Measurements from ENCODE around the gene TAS1R2. TPM values are rescaled to one million over a fixed set of nuclear protein-coding genes. Genes with fewer than 3 reads are reported as not detected.

Gene TAS1R2
- total and polyA plus RNA-seq, 9 of the 15 experiments (the other 6 are each of a cell fraction or from before 2014, with no cell fraction given), result not detected

DNA sequence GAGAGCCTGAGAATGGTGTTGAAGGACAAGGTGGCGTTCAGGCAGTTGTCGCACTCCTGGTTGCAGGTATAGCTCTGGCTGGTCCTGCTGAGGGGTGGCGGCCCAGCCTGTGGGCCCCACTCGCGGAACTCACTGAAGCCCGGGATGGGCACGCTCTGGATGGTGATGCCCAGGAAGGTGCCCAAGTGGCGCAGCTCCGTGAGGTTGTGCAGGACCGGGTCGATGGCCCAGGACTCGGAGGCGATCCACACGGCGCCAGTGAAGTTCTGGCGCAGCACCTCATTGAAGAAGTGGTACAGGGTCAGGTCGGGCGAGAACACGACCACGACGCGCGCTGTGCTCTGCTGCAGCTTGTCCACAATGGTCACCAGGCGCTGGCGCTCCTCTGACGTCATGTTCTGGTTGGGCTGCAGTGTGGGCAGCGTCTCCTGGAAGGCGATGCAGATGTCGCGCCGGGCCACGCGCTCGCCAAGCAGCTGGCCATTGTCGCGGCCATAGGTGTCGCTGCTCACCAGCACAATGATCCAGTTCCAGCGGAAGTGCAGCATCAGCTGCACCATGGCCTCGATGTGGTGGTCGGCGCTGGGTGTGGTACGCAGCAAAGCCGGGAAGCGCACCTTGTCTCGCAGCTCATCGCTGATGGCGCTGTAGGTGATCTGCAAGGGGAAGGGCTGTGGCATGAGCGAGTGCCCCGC, 5.0 kb downstream of the TAS1R2 start (continued):
- TF ChIP-seq, protein P1, sequence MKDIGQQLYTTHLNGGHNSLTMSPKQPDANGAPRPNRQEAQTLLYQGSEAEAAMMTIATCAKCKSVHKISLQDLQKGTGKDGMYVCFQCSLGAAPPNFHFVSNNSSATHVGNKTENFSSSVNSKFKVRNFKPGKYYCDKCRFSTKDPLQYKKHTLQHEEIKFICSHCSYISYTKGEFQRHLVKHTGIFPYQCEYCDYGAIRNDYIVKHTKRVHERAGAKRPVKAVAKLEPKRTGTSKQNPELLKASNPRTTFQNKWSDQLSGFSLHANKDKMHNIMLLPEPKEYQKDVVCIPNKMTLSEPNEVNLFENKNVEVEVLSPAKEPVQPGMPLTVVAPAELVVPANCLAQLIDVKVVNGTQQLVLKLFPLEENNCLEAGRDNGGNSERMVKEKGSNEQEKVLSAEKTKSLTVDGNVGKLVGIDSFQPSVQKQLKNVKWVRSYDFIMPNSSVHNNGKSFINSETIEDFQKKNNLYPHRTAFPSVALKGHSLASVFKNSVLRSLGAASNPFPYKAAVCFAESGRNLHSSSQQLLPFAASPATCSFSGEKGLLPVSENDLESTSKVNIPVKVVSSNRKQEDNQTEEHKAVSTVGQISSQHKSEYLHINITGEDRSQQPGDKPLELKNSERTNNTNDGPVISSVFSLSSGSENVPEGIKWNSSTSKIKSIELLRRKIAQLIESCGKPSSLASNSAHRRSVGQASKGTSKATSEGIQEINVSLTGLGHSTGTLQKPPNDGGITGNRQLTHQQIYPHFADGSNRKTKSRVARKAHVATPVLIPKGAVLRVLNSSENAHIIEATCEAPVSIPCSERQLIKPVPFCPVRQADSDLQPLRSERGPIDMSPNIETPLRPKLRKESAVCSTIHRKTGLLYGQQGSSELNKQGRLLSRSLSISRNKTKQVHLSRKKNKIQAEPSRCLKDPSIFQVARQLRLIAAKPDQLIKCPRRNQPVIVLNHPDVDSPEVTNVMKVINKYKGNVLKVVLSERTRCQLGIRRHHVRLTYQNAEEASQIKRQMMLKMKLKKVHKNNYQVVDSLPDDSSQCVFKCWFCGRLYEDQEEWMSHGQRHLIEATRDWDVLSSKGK (CRISPR knock-in tag; IDR thresholded peaks at IDR 0.05), result no peak
- TF ChIP-seq, protein P2, sequence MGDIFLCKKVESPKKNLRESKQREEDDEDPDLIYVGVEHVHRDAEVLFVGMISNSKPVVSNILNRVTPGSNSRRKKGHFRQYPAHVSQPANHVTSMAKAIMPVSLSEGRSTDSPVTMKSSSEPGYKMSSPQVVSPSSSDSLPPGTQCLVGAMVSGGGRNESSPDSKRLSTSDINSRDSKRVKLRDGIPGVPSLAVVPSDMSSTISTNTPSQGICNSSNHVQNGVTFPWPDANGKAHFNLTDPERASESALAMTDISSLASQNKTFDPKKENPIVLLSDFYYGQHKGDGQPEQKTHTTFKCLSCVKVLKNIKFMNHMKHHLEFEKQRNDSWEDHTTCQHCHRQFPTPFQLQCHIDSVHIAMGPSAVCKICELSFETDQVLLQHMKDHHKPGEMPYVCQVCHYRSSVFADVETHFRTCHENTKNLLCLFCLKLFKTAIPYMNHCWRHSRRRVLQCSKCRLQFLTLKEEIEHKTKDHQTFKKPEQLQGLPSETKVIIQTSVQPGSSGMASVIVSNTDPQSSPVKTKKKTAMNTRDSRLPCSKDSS (IDR thresholded peaks at IDR 0.05; ENCODE audit: low read depth, partially characterized antibody), result no peak
- no peak for TF ChIP-seq ARID3B (CRISPR knock-in tag; IDR thresholded peaks at IDR 0.05; ENCODE audit: borderline replicate concordance)
- no peak for TF ChIP-seq ZFPM2 (CRISPR knock-in tag; IDR thresholded peaks at IDR 0.05)
- no peak for TF ChIP-seq TRIM25 (IDR thresholded peaks at IDR 0.05; ENCODE audit: borderline replicate concordance)
- no peak for TF ChIP-seq ZNF3 (CRISPR knock-in tag; IDR thresholded peaks at IDR 0.05)
- no peak for TF ChIP-seq NFE2L1 (tag; IDR thresholded peaks at IDR 0.05; ENCODE audit: borderline replicate concordance, low read depth)
- TF ChIP-seq PML (IDR thresholded peaks at IDR 0.05; ENCODE audit: low read length), result no peak
- TF ChIP-seq, protein P3, sequence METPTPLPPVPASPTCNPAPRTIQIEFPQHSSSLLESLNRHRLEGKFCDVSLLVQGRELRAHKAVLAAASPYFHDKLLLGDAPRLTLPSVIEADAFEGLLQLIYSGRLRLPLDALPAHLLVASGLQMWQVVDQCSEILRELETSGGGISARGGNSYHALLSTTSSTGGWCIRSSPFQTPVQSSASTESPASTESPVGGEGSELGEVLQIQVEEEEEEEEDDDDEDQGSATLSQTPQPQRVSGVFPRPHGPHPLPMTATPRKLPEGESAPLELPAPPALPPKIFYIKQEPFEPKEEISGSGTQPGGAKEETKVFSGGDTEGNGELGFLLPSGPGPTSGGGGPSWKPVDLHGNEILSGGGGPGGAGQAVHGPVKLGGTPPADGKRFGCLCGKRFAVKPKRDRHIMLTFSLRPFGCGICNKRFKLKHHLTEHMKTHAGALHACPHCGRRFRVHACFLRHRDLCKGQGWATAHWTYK (CRISPR knock-in tag; IDR thresholded peaks at IDR 0.05), result no peak
- TF ChIP-seq HMGN3 (IDR thresholded peaks at IDR 0.05; ENCODE audit: borderline replicate concordance, extremely low read depth, insufficient read length, low read depth, low read length), result peak; percentile 30
- TF ChIP-seq MAFK (IDR thresholded peaks at IDR 0.05; ENCODE audit: low read length), result no peak
- peak; percentile 63; the same call in 1 of the 2 replicates for TF ChIP-seq CTBP1 (IDR thresholded peaks at IDR 0.05; ENCODE audit: borderline replicate concordance)
- no peak for TF ChIP-seq ZSCAN29 (IDR thresholded peaks at IDR 0.05)
- TF ChIP-seq PHF20 (IDR thresholded peaks at IDR 0.05; ENCODE audit: partially characterized antibody), result no peak
- no peak for TF ChIP-seq ZNF133 (CRISPR knock-in tag; IDR thresholded peaks at IDR 0.05)
- peak; percentile 90 for TF ChIP-seq CREB1 (IDR thresholded peaks at IDR 0.05)
- TF ChIP-seq CREB1 (CRISPR knock-in tag; IDR thresholded peaks at IDR 0.05), result peak; percentile 93
- peak; percentile 82 for TF ChIP-seq MAX (CRISPR knock-in tag; IDR thresholded peaks at IDR 0.05)
